H1 (cell line): ENCODE measurements around the gene NEDD9. TPM values are rescaled to one million over a fixed set of nuclear protein-coding genes. Genes with fewer than 3 reads are reported as not detected.
A peak's percentile ranks its signal among the peaks of the same experiment; 100 is the strongest.

Source experiments
- BRCA1 ChIP-seq: IDR thresholded peaks from 2 replicates; pipeline ENCODE4 v1.6.1; 2012; ENCODE audit warnings: low read depth, low read length, improper control_type of control experiment
- CBX8 ChIP-seq: fragments of 300-800, 300-1000 bp; sonication (generic); IDR thresholded peaks from 2 replicates; pipeline ENCODE4 v1.7.1; 2016; ENCODE audit warnings: low read depth, low read length, borderline replicate concordance
- CHD1 ChIP-seq: IDR thresholded peaks from 2 replicates; pipeline ENCODE4 v1.6.1; 2012; ENCODE audit warnings: low read depth, low read length, improper control_type of control experiment
- CREB1 ChIP-seq: IDR thresholded peaks from 2 replicates; pipeline ENCODE4 v1.6.1; 2012; ENCODE audit warnings: inconsistent platforms
- CTBP2 ChIP-seq: IDR thresholded peaks from 2 replicates; pipeline ENCODE4 v1.7.0; 2011; ENCODE audit warnings: borderline replicate concordance, mild to moderate bottlenecking, moderate library complexity, mixed read lengths, low read length; ENCODE audit not compliant: insufficient read depth, insufficient read length
- FOSL1 ChIP-seq: IDR thresholded peaks from 2 replicates; pipeline ENCODE4 v1.6.1; 2011; ENCODE audit warnings: mild to moderate bottlenecking, low read depth, low read length, moderate library complexity; ENCODE audit not compliant: insufficient read depth
- GABPA ChIP-seq: IDR thresholded peaks from 2 replicates; pipeline ENCODE4 v1.6.1; 2011; ENCODE audit warnings: mild to moderate bottlenecking, low read length, moderate library complexity, borderline replicate concordance; ENCODE audit not compliant: insufficient read depth
- HDAC6 ChIP-seq: IDR thresholded peaks from one replicate; pipeline ENCODE4 v1.7.1; 2012; ENCODE audit warnings: low read depth, mild to moderate bottlenecking, inconsistent platforms, low read length, moderate library complexity
- JUND ChIP-seq: IDR thresholded peaks from 2 replicates; pipeline ENCODE4 v1.6.1; 2011; ENCODE audit warnings: mild to moderate bottlenecking, improper control_type of control experiment, low read length
- KDM4A ChIP-seq: IDR thresholded peaks from one replicate; pipeline ENCODE4 v1.7.1; 2012; ENCODE audit warnings: low read depth, mild to moderate bottlenecking, moderate library complexity, low read length, inconsistent platforms; ENCODE audit not compliant: severe bottlenecking
- NRF1 ChIP-seq: IDR thresholded peaks from 2 replicates; pipeline ENCODE4 v1.6.1; 2011; ENCODE audit warnings: mild to moderate bottlenecking, low read depth, low read length, improper control_type of control experiment
- RAD21 ChIP-seq, 2 experiments: IDR thresholded peaks in 1 of 2; conservative IDR thresholded peaks in 1 of 2; 2 replicates each; pipeline ENCODE4 v1.6.1; 2011; ENCODE audit warnings: low read depth in 2 of 2, low read length in 2 of 2, improper control_type of control experiment in 1 of 2, inconsistent platforms in 1 of 2, mild to moderate bottlenecking in 1 of 2, moderate library complexity in 1 of 2
- RBBP5 ChIP-seq: IDR thresholded peaks from 2 replicates; pipeline ENCODE4 v1.7.1; 2012; ENCODE audit warnings: low read depth, mild to moderate bottlenecking, inconsistent platforms, low read length, moderate library complexity, borderline replicate concordance
- RFX5 ChIP-seq: IDR thresholded peaks from 2 replicates; pipeline ENCODE4 v1.6.1; 2011; ENCODE audit warnings: low read depth, low read length, improper control_type of control experiment, borderline replicate concordance
- SIRT6 ChIP-seq: IDR thresholded peaks from one replicate; pipeline ENCODE4 v1.7.1; 2012; ENCODE audit warnings: low read length, inconsistent platforms
- SRF ChIP-seq: IDR thresholded peaks from 2 replicates; pipeline ENCODE4 v1.6.1; 2011; ENCODE audit warnings: mild to moderate bottlenecking, low read depth, low read length, moderate library complexity
- ZNF274 ChIP-seq: IDR thresholded peaks from 2 replicates; pipeline ENCODE4 v1.7.0; 2012; ENCODE audit warnings: low read length, borderline replicate concordance; ENCODE audit errors: extremely low read depth
- polyA plus RNA-seq, 7 experiments: library from polyadenylated mRNA; depleted of rRNA in 3 of 7; stranded (reverse) in 5 of 7; unstranded in 2 of 7; fragments of >200 nt in 5 of 7; fragments of 200-250 nt in 2 of 7; gene quantifications; 1 replicate in 5 of 7; 2 replicates in 1 of 7; 4 replicates in 1 of 7; pipeline versions ENCODE4 v1.2.1 to v1.2.3, GENCODE V29; 2011 to 2013; ENCODE audit warnings: missing spikeins in 2 of 7, mixed read lengths in 2 of 7
- total RNA-seq: library from RNA; stranded (reverse); fragmentation: NEBNext Ultra II Directional; extraction: Animal tissue kit (Norgen Biotek cat#: 25700); gene quantifications from 2 replicates; pipeline ENCODE4 v1.2.1, GENCODE V29; 2021
- TF ChIP-seq, protein P1 (sequence below): IDR thresholded peaks from 2 replicates; pipeline ENCODE4 v1.6.1; 2012; ENCODE audit warnings: inconsistent platforms

Gene NEDD9
- total and polyA plus RNA-seq, 2 of the 8 experiments (the other 6 are each of a cell fraction or from before 2014, with no cell fraction given) = 3.6 to 12.0 TPM

DNA sequence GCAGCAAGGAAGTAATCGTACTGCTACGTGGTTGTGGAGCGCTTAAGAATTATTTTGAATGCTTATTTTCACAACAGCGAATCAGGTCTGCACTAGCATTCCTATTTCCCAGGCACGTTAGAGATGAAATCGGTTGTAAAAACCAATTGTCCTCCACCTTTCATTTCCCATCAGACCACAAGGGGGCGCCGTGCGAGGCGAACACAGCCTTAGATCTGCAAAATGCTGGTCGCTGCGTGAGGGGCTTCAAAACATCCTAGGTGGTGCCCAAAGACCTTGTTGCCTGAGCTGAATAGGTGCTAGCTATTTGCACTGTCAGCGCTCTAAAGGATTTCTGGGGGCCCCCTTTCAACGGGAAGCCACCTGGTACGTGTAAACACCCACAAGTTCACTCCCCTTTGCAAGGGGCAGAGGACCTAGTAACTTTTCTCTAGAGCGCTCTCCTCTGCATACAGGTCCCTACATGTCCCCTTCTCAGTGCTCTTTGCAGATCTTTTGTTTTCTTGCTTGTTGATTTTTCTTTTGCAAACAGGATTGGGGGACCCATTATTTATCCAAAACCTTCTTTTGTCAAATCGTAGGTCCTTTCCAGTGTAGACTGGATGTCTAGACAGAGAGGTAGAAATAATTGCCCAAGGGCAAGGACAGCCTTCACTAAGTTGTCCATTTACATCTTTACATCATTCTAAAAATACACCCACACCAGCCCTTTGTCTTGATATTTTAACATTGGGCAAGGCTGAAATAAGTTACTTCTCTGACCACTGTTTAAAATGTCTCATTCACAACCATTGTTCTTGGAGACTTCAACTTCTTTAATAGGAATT lies 59.8 kb downstream of the NEDD9 start (continued):
- TF ChIP-seq CHD1 (no peak), CBX8 (no peak), BRCA1 (no peak), JUND (no peak), SIRT6 (no peak), GABPA (0 out of 2 replicates have a peak, but pooled peaks have one; percentile 41), SRF (no peak), KDM4A (peak; percentile 38), RFX5 (no peak), HDAC6 (no peak), ZNF274 (no peak), FOSL1 (no peak), RAD21 (IDR thresholded peaks at IDR 0.05 in 1 of 2, conservative IDR thresholded peaks at IDR 0.05 in 1 of 2; ENCODE audit: low read depth in 2 of 2, low read length in 2 of 2) (peak; percentile 76 to 86), RBBP5 (no peak), CREB1 (no peak), CTBP2 (no peak), NRF1 (no peak)
- TF ChIP-seq, protein P1, sequence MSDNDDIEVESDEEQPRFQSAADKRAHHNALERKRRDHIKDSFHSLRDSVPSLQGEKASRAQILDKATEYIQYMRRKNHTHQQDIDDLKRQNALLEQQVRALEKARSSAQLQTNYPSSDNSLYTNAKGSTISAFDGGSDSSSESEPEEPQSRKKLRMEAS = no peak
